Putamen (tissue), 1 donor: ENCODE results near the gene PHF2.

ENCODE experiments used
- DNase-seq: peaks from one replicate; pipeline ENCODE4 v3.0.0-alpha.2; 2016; ENCODE audit warnings: low spot score

The PHF2 gene

DNA sequence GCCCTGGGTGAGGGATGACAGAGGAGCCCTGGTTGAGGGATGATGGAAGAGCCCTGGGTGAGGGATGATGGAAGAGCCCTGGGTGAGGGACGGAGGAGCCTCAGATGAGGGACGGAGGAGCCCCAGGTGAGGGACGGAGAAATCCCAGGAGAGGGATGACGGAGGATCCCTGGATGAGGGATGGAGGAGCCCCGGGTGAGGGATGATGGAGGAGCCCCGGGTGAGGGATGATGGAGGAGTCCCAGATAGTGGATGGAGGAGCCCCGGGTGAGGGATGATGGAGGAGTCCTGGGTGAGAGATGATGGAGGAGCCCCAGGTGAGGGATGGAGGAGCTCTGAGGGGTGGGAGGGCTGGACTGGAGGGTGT lies 10.9 kb downstream of the PHF2 start:
- DNase-seq, result no peak

DNA sequence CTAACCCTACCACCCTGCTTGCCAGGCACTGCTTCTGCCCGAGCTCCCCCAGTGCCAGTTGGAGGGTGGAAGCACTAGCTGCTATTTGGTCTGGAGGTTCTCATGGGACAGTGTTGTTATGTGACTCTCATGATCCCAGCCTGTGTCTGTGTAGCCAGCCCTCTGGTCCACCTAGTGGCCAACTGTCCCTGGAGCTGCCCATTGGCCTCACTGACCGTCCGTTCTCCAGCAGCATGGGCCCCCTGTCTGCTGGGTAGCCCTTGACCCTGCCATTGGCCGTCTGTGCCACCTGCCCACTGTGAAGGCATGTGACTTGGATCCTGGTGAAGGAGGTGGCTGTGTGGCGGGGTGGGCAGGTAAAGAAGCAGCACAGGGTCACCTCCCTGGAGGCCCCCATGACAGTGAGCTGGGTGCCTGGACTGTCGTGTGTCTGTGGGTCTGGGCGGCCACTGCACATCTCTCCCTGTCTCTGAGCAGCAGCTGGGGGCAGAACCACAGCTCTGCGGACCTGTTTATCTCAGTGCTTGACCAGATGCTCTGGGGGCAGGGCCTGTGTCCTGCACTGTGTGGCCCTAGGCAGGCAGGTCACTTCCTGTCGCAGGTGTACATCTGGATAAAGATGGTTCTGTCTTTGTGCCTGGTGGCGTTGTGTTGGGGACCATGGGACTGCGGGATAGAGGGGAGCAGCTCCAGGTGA lies 11.4 kb downstream of the PHF2 start:
- DNase-seq, result no peak

DNA sequence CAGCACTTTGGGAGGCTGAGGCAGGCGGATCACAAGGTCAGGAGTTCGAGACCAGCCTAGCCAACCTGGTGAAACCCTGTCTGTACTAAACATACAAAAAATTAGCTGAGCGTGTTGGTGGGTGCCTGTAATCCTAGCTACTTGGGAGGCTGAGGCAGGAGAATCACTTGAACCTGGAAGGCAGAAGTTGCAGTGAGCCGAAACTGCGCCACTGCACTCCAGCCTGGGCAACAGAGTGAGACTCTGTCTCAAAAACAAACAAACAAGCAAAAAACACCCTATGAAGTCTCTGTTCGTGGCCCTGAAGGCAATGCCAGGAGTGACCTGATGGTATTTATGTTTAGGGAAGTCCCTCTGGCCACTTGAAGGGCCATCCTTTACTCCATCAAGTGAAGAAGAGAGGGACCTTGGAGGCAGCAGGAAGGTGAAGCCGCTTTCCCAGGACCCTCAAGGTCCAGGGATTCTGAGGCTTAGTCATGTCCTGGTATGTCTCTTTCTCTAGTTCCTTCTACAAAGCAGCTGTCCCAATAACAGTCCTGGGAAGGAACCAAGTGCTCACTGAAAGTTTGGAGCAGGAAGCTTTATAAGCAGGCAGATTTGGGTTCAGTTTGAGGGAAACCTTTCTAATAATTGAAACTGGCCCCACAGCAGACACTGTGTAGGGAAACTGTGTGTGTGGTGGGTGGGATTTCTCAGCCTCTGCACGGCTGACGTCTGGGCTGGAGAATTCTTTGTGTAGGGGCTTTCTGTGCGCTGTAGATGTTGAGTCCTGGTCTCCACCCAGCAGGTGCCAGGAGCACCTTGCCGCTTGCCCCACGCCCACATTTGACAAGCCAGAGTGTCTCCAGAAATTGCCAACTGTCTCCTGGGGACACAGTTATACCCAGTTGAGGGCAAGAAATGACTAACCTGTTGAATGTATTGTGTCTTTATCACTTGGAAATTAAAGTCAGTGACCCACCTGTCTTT lies 12.5 kb downstream of the PHF2 start:
- no peak for DNase-seq

DNA sequence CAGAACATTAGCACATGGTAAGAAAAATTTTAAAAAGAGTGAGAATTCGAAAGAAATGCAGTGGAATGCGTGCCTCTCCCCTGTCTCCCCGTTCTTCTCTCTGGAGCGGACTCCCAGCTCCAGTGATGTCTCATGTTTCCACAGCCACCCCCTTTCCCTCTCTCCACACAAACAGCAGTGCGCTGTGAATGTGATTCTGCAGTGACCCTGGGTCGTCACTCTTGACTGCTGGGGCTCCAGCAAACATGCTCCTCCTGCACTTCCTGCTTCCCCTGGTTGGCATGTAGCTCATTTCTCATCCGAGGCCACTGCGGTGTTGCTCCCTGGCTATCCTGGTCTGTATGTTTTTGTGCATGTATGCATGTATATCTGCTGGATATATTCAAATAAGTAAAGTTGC lies 13.3 kb downstream of the PHF2 start:
- no peak for DNase-seq

DNA sequence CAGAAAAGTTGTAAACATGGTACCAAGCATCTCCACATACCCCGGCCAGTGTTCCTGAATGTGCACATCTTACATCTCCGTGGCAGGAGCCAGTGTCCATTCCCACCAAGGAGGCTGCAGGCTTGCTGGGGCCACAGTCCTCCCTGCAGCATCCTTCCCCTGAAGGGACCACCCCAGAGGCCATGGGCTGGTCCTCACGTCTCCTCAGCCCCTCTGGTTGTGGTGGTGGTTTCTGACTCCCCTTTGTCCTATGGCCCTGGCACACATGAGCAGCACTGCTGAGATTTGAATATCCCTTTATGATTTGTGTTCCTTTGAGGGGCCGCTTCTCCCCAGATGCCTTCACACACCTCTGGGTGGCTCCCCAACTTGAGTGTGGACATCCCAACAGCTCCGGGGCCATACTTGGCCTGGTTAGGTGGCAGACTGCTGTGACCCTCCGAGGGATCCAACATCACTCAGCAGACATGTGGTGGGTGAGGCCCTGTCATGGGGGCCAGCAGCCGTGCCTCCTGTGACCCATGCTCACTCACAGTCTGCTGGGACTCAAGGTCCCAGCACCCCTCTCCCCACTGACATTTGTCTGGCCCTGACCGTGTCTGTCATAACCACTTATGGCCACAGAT lies 14.3 kb downstream of the PHF2 start:
- no peak for DNase-seq

DNA sequence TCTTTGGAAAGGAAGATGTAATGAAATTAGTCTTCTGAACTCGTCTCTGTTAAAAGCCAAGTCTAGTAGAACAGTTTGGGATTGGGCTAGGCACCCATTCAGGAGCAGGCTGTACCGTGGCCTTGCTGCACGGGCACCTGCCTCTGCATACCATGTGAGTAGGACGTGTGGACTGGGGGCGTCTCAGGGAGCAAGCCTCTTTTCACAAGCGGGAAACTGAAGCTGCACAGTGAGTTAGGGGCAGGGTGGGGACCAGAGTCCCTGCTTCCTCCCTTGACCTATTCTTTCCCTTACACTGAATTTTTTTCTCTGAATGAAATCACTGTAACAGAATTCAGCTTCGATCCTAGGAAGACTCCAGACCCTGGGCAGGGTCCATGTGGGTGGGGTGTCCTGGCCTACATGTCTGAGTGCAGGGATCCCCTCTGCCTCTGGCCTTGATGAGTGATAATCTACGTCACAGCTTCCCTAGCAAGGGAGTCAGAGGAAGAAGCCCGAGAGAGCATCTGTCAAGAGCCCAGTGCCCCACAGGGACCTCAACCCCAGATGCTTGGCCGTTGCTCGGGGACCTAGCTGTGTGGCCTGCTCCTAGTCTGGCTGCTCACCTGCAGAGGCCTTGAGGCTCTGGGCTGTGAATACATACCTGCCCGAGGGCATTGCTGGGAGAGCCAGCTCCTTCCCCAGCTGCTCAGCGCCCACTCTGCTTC lies 15.1 kb downstream of the PHF2 start:
- DNase-seq, result no peak

DNA sequence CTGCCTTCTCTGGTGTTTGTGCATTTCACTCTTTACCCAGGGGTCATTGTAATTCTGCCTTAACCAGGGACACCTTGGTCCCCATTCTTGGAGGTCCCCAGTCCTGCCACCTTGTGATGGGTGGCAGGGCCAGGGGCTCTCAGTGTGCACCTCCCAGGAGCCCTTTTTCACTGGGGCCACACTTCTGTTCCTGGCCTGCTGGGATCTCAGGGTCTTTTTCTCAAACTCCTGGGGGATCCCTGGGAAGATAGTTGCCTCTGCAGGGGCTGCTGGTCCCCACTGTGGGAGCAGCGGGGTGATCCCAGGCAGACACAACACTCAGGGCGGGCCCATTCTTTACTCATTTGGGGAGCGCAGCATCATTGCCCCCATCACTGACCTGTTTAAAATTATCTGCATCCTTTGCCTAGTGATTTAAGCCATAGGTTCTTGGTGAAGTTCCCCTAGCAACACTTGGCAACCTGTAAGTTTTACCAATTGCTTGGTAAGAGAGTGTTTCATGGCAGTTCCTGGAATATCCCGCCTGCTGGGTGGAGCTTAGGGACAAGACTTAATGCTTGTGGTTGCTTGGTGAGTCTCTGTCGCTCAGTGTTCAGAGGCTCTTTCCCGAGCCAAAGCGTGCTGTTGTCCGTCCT lies 15.7 kb downstream of the PHF2 start:
- DNase-seq, result no peak

DNA sequence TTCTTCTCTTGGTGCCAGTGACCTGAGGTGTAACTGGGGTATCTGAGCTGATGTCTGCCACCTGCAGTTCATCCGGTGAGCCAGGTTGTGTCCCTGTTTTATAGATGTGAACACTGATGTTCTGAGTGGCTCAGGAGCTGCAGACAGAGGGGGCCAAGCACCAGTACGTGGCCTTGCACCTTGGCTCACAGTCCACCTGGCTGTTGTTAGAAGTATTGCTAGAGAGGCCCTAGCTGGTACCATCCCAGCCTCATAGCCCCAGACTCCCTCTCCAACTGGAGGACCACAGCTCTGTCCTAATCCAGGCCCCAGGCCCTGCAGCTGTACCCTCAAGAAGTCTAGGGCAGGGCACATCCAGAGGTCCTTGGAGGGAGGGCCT lies 16.2 kb downstream of the PHF2 start:
- DNase-seq, result no peak

DNA sequence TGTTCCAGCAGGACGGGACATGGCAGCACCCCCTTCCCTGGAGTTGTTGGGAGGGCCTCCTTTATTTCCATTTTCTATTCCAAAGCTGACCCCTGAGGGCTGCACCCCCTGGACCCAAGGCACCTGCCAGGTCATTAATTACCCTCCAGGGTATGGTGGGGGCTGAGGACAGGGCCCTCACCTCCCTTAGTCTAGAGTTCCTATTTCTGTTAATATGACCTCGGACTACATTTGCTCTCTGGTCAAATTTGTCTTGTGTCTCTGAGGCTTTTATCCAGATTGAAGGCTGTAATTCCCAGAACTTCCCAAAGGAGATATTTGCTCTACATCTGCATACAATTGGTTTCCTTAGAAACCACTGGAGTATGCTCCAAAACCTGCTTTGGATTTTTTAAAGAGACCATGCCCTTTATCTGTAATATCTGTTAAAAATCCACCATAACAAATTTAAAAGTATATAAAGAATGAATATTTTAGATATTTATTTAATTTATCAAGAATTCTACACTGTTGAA lies 16.8 kb downstream of the PHF2 start:
- DNase-seq, result no peak

DNA sequence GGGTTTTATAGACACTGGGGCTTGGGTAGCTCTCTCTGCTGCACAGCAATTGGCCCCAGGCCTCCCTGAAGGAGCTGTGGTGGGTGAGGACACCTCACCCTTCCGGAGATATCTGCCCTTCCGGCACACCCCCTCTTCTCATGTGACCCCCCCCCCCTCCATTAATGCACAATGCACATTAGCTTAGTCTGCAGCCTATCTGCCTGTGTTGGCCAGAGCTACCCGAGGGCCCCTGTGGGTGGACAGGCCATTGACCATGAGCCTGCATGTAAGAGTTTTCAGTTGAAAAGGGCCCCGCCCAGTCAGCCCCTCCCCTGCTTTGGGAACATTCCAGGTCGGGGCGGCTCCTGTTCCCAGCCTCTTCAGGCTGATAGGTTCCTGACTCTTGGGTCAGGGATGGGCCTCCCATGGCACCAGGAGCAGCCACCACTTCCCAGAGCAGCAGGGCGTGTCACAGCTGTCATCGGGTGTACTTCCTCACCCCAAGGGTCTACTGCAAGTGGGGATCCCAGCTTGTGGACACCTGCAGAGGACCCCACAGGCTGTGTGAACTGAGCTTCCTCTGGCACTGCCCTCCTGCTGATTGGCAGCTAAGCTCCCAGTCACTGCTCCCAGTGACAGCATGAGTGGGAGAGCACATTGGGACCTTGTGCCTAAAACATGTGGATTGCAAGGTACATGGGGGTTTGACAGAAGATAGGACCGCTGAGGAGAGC lies 17.8 kb downstream of the PHF2 start:
- no peak for DNase-seq

DNA sequence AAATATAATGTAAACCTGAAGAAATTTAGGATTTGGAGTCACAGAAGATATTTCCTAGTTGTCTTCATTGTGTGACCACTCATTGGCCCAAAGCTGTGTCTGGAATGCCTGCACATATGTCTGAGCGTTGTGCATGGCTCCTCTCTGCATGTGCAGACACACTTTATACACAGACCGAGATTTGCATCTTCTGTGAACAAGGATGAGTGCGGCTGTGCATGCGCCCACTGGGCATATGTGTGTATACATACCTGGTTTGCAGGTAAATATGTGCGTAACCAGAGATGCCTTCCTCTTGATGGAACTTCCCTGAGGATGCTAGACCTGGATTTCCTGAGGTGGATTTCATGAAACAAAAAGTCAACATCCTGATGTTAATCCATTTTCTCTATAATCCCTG lies 19.1 kb downstream of the PHF2 start:
- no peak for DNase-seq

DNA sequence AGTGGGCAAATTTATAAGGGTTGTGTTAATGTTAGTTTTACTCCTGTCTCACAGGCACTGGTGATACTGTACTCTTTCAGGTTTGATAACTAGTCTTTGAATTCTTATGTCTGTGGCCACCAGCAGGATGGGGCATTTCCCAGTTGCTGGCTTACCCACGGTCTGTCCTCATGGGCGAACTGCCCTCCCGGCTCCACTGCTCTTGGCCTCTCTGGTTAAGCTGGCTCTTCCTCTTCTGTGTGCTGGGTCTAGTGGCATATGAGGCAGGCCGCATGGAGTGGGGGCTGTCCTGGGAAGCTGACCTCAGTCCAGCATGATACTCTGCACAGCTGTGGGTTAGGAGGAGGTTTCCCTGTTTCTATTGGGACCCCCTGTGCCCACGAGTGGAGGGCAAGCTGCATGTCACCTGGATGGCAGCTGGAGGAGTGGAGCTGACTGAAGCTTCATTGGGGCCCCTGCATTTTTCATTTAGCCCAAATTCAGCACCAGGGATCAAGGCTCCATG lies 19.5 kb downstream of the PHF2 start:
- no peak for DNase-seq

DNA sequence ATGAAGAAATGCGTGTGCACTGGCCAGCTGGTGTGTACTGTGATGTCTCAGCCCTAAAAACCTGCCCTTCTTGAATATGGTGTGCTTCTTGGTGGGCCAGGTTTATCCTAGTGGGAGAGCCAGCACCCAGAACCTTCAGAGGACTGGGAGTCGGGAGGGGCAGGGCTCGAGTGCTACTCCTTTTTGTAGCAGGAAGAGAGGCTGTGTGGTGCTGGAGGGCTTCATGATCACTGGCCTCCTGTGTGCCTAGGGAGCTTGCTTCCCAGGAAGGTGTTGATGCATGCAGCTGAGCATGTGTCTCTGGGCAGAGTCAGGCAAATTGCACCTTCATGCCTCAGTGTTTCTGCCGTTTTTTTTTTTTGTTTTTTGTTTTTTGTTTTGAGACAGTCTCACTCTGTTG lies 20.0 kb downstream of the PHF2 start:
- no peak for DNase-seq

DNA sequence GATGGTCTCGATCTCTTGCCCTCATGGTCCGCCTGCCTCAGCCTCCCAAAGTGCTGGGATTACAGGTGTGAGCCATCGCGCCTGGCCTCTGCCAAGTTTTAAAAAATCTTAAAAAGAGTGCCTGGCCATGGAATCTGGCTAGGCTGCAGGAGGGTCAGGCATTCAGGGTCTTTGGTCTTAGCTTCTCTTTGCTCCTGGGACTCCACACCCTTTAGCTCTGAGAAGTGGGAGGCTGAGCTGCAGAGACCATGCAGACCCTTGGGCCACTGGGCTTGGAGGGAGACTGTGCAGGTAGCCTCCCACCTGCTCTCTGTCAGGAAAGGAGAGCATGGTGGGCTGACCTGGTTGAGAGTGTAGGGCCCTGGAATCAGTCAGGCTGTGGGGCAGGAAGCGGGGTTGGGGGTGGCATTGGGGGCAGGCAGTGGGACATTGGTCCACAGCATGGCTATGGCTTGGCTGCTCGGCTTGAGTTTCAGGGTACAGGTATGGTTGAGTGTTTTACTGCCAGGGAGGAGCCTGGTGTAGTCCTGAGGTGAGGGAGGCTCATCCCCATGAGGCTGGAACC lies 20.8 kb downstream of the PHF2 start:
- DNase-seq, result no peak

DNA sequence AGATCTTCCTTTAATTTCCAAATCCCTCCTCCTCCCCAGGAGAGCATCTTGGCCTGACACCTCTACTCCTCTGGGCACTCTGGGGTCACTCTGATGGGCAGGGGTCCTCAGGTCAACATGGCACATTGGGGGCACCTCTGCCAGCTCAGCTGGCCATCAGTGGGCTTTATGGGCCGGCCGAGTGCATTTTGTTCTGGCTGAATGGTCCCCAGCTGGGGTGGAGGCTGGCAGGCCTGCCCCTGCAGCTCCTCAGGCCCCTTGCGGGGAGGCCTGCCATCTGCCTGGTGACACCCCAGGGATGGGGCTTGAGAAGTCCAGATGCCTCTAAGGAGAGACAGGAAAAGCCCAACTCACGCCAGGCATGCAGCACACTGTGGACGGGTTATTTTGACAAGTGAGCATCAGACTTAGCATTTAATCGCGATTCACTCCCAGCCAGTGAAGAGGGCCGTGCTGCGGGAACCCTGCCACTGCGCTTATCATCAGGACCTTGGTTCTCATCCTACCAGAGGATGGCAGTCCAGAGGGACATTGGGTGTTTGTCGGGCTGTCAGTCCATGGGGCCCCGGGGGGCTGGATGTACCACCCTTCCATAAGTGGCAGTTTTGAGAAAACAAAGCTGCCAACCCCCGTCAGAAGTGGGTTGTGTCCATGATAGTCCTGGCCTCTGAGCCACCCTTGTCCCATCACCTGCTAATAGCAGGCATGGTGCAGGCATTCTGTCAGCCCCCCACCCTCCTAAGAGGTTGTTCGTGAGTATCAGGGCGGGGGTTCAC lies 21.7 kb downstream of the PHF2 start:
- no peak for DNase-seq

DNA sequence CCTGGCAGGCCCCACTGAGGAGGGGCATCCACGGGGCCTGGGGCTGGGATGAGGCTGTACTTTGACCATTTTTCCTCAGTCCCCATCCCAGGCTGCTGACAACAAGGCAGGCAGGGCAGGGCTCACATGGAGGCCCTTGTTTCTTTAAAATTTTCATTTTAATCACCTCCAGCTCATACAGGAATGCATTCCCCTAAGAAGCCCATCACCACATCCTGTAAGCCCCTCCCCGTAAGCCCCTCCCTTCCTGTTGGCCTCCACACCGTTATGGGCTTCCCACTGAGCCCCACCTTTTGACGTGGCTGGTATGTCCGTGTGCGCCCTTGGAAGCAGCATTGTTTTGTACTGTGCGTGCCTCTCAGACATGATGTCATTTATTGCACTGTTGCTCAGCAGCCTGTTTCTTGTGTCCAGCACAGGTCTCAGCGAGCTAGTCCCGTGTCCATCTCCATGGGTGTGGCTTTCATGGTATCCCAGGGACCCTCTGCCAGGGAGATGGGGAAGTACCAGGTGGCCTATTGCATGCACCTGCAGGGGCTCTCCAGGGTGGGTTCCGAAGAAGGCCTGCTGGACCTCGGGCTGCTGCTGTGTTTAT lies 22.4 kb downstream of the PHF2 start:
- no peak for DNase-seq

DNA sequence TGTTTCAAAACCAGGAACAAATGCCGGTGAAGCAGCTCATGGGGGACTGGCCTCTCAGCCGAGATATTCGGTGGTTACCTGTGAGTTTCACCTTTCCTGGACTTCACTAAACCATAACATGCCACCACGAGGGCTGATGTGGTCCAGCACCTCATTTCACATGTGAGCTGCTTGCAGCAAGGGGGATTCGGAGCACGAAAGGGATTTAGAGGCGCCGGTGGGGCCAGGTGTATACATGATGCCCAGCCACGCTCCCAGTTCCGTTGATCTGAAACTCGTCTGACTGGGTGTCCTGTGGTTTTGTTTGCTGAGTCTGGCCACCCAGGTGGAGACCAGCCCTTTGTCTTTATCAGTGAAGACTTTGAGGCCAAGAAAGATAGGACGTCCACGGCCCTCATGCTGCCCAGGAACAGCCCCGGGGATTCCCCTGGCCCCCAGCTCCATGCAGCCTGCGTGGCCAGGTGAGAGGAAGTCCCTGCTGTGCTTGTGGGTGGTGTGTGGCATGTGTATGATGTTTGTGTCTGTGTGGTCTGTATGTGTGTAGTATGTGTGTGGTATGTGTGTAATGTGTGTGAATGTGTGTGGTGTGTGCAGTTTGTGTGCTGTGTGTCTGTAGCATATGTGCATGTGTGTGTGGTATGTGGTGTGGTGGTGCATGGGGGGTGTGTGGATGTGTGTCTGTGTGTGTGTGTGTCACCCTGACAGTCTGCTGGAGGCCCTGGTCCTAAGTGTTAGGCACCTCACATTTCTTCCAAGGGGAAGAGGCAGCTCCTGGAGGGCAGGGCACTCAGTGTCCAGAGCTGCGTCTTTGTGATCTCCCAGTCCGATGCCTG lies 23.4 kb downstream of the PHF2 start:
- DNase-seq, result no peak

DNA sequence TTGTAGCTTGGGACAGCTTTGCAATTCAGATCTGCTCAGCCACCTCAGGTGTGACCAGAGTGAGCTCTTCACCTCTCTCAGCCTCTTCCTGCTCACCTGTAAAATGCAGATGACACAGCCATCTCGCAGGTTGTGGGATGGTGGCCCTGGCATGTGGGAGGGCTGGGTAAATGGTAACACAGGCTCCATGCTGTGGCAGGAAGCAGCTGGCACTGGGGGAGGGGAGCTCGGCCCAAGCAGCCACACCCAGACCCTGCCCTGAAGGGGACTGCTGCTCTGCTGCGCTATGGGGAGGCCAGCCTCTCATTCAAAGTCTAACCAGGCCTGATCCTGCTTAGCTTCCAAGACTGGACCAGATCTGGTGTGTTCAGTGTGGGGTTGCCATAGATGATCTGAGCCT lies 24.1 kb downstream of the PHF2 start:
- DNase-seq, result no peak
